ENCODE data around the gene DNAJC9.

DNA sequence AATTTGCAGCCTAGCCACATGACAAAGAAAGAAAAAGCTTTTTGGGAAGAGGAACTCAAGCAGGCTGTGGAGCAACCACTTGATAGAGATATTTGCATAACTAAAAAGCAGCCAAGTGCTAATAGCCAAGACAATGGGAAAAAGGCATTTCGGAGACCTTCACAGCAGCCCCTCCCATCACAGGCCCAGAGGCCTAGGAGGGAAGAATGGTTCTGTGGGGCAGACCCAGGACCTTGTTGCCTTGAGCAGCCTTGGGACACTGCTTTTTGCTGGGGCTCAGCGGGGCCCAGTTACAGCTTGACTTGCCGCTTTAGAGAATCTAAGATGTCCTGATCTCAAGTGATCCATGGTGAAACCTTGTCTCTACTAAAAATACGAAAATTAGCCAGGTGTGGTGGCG lies 40.7 kb downstream of the DNAJC9 start:
- TF ChIP-seq, protein P1, sequence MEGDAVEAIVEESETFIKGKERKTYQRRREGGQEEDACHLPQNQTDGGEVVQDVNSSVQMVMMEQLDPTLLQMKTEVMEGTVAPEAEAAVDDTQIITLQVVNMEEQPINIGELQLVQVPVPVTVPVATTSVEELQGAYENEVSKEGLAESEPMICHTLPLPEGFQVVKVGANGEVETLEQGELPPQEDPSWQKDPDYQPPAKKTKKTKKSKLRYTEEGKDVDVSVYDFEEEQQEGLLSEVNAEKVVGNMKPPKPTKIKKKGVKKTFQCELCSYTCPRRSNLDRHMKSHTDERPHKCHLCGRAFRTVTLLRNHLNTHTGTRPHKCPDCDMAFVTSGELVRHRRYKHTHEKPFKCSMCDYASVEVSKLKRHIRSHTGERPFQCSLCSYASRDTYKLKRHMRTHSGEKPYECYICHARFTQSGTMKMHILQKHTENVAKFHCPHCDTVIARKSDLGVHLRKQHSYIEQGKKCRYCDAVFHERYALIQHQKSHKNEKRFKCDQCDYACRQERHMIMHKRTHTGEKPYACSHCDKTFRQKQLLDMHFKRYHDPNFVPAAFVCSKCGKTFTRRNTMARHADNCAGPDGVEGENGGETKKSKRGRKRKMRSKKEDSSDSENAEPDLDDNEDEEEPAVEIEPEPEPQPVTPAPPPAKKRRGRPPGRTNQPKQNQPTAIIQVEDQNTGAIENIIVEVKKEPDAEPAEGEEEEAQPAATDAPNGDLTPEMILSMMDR (conservative IDR thresholded peaks at IDR 0.05): no peak
- no peak for TF ChIP-seq EZH2 (IDR thresholded peaks at IDR 0.05; ENCODE audit: low read depth)

All from PC-9 (cell line).